Progenitor cell of endocrine pancreas (in vitro differentiated cells): ENCODE results near the gene KNTC1. TPM values are rescaled to one million over a fixed set of nuclear protein-coding genes. Genes with fewer than 3 reads are reported as not detected.

ENCODE experiments used
- DNase-seq: peaks from one replicate; pipeline ENCODE4 v3.0.0; 2021; ENCODE audit warnings: low spot score; ENCODE audit not compliant: unreplicated experiment
- H3K27ac Mint-ChIP-seq: 2 replicates; pipeline ENCODE4 v1.8.0; 2021; ENCODE audit warnings: mild to moderate bottlenecking, moderate library complexity, mixed read lengths
- H3K27me3 Mint-ChIP-seq: 2 replicates; pipeline ENCODE4 v1.8.0; 2021; ENCODE audit warnings: mixed read lengths
- H3K36me3 Mint-ChIP-seq: 2 replicates; pipeline ENCODE4 v1.8.0; 2022; ENCODE audit warnings: mixed read lengths; ENCODE audit not compliant: insufficient read depth
- H3K4me1 Mint-ChIP-seq: 2 replicates; pipeline ENCODE4 v1.8.0; 2021; ENCODE audit warnings: low read depth, mixed read lengths
- H3K4me3 Mint-ChIP-seq: 2 replicates; pipeline ENCODE4 v1.8.0; 2021; ENCODE audit warnings: low read depth, mild to moderate bottlenecking, moderate library complexity, mixed read lengths
- H3K9me3 Mint-ChIP-seq: 2 replicates; pipeline ENCODE4 v1.8.0; 2021; ENCODE audit warnings: low read depth, mixed read lengths
- CTCF ChIP-seq: fragments of 200-600 bp; sonication (generic); IDR thresholded peaks from one replicate; pipeline ENCODE4 v1.5.0; 2021; ENCODE audit warnings: antibody characterized with exemption, mild to moderate bottlenecking; ENCODE audit not compliant: unreplicated experiment
- total RNA-seq: library from RNA; stranded (reverse); gene quantifications from 2 replicates; pipeline ENCODE4 v1.2.1, GENCODE V29; 2021

Gene KNTC1
- total RNA-seq, 1 donor from 2014 or later, result 65.4 TPM

GRCh38 chr12:122656298-122656697 lies 129.2 kb downstream of the KNTC1 start:
- Mint-ChIP-seq H3K4me3 (no peak overlapping the region), H3K4me1 (no peaks in the 10 kb centered on the region), H3K27me3 (no peaks in the 10 kb centered on the region)

GRCh38 chr12:122659579-122659978 lies 132.5 kb downstream of the KNTC1 start:
- Mint-ChIP-seq H3K4me3 (no peak overlapping the region), H3K4me1 (no peaks in the 10 kb centered on the region), H3K27me3 (no peaks in the 10 kb centered on the region), H3K9me3 (no peaks in the 10 kb centered on the region), H3K27ac (no peak overlapping the region), H3K36me3 (no peaks in the 10 kb centered on the region)
- DNase-seq, result no peak
- TF ChIP-seq CTCF, result no peak

More at GRCh38 chr12:122656298-122656697, 129.2 kb downstream of the KNTC1 start:
- Mint-ChIP-seq H3K9me3 (no peaks in the 10 kb centered on the region), H3K27ac (no peak overlapping the region), H3K36me3 (no peaks in the 10 kb centered on the region)
- no peak for DNase-seq
- no peak for TF ChIP-seq CTCF

- Mint-ChIP-seq H3K36me3 (no peaks in the 10 kb centered on the region), H3K9me3 (no peaks in the 10 kb centered on the region), H3K27ac (no peak overlapping the region), H3K4me3 (no peak overlapping the region), H3K4me1 (no peaks in the 10 kb centered on the region), H3K27me3 (no peaks in the 10 kb centered on the region)
- no peak for DNase-seq
- TF ChIP-seq CTCF, result no peak
Observed at GRCh38 chr12:122661246-122661645, 134.2 kb downstream of the KNTC1 start.

- Mint-ChIP-seq H3K27ac (peak overlapping the region; percentile 0), H3K4me1 (no peaks in the 10 kb centered on the region), H3K9me3 (no peaks in the 10 kb centered on the region), H3K27me3 (no peaks in the 10 kb centered on the region), H3K4me3 (no peak overlapping the region), H3K36me3 (no peaks in the 10 kb centered on the region)
- no peak for TF ChIP-seq CTCF
- no peak for DNase-seq
Observed at GRCh38 chr12:122661938-122662337, 134.9 kb downstream of the KNTC1 start.

GRCh38 chr12:122665349-122665748 lies 138.3 kb downstream of the KNTC1 start:
- no peaks in the 10 kb centered on the region for H3K4me1 Mint-ChIP-seq
- no peaks in the 10 kb centered on the region for H3K27me3 Mint-ChIP-seq
- no peaks in the 10 kb centered on the region for H3K9me3 Mint-ChIP-seq
- no peak overlapping the region for H3K27ac Mint-ChIP-seq
- no peak for DNase-seq
- TF ChIP-seq CTCF, result no peak
- no peak overlapping the region for H3K4me3 Mint-ChIP-seq
- no peaks in the 10 kb centered on the region for H3K36me3 Mint-ChIP-seq
